Hepatocyte (in vitro differentiated cells): ENCODE results near the gene SSTR4.

Source experiments
- CTCF ChIP-seq: fragments of 200-600 bp; sonication (generic); IDR thresholded peaks from 2 replicates; pipeline ENCODE4 v1.5.1; 2016; ENCODE audit warnings: antibody characterized with exemption, mild to moderate bottlenecking; ENCODE audit not compliant: poor library complexity
- EZH2 ChIP-seq: fragments of 200-600 bp; sonication (generic); IDR thresholded peaks from 2 replicates; pipeline ENCODE4 v1.6.1; 2016; ENCODE audit warnings: antibody characterized with exemption, mild to moderate bottlenecking, borderline replicate concordance

GRCh38 chr20:23024701-23025100 is 10.4 kb upstream of the SSTR4 start:
- no peak for TF ChIP-seq CTCF
- no peak for TF ChIP-seq EZH2
